HG02678 (cell line): ENCODE results near the gene APOF.
"Not testable (repeated sequence)": the region's sequence is repeated elsewhere in the genome, so short reads cannot be mapped to it uniquely, and the experiment has no call there.

Source experiments
- ATAC-seq: cut with Tn5 transposase; IDR thresholded peaks from one replicate; pipeline ENCODE4 v1.9.1; 2021; ENCODE audit warnings: mild to moderate bottlenecking, moderate library complexity; ENCODE audit not compliant: unreplicated experiment

The APOF gene

GRCh38 chr12:56333197-56333678 is 29.4 kb downstream of the APOF start:
- ATAC-seq: no peak

GRCh38 chr12:56332512-56333196 is 30.0 kb downstream of the APOF start:
- no peak for ATAC-seq

- no peak for ATAC-seq
Observed at GRCh38 chr12:56330936-56331490, 31.6 kb downstream of the APOF start.

- ATAC-seq: no peak
Observed at GRCh38 chr12:56326533-56326932, 36.1 kb downstream of the APOF start.

GRCh38 chr12:56326126-56326525 is 36.5 kb downstream of the APOF start:
- no peak for ATAC-seq

GRCh38 chr12:56324206-56324605 is 38.5 kb downstream of the APOF start:
- ATAC-seq: no peak

- not testable (repeated sequence) for ATAC-seq
Observed at GRCh38 chr12:56321610-56322009, 41.0 kb downstream of the APOF start.

- ATAC-seq: no peak
Observed at GRCh38 chr12:56321027-56321426, 41.6 kb downstream of the APOF start.

- no peak for ATAC-seq
Observed at GRCh38 chr12:56317675-56318074, 45.0 kb downstream of the APOF start.

- peak; percentile 90 for ATAC-seq
Observed at GRCh38 chr12:56315622-56316473, 46.8 kb downstream of the APOF start, which contains the start of gene CNPY2. TSS of gene CNPY2 (minus strand) at chr12:56315988. CDS start at chr12:56315217, 771 bp downstream.

GRCh38 chr12:56315249-56315621 is 47.4 kb downstream of the APOF start:
- no peak for ATAC-seq

- no peak for ATAC-seq
Observed at GRCh38 chr12:56311003-56311402, 51.7 kb downstream of the APOF start.
